Measurements from ENCODE around the gene NDUFA8. TPM values are rescaled to one million over a fixed set of nuclear protein-coding genes. Genes with fewer than 3 reads are reported as not detected.
A peak's percentile ranks its signal among the peaks of the same experiment; 100 is the strongest.

Gene NDUFA8
- total RNA-seq, 2 donors from 2014 or later: 11.9 to 16.9 TPM

DNA sequence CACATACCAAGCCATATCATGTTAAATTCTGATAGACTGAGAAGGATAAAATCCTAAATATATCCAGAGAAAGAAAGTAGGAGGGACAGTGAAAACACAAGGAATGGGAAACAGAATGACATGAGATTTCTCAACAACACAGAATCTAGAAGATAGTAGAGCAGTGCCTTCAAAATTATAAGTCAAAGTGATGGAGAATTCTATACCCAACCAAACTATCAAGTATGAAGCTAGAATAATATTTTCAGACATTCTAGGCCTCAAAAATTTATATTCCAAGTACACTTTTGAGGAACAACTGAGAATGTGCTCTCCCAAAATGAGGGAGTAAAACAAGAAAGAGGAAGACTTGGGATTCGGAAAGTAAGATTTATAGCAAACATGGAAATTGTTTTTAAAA lies 55.6 kb downstream of the NDUFA8 start:
- ATAC-seq: no peak
- DNase-seq: no peak
- intact Hi-C loops (cut with DNase I): no loop called here
- Histone ChIP-seq H3K4me1 (no peaks in the 10 kb centered on the region), H3K36me3 (replicated peaks in 1 of 2; ENCODE audit: insufficient read depth in 1 of 2, low read depth in 2 of 2) (no peaks in the 10 kb centered on the region), H3K27ac (no peak overlapping the region), H3K27me3 (no peaks in the 10 kb centered on the region), H3K4me3 (no peak overlapping the region), H3K9me3 (no peaks in the 10 kb centered on the region)
- TF ChIP-seq, protein P1, sequence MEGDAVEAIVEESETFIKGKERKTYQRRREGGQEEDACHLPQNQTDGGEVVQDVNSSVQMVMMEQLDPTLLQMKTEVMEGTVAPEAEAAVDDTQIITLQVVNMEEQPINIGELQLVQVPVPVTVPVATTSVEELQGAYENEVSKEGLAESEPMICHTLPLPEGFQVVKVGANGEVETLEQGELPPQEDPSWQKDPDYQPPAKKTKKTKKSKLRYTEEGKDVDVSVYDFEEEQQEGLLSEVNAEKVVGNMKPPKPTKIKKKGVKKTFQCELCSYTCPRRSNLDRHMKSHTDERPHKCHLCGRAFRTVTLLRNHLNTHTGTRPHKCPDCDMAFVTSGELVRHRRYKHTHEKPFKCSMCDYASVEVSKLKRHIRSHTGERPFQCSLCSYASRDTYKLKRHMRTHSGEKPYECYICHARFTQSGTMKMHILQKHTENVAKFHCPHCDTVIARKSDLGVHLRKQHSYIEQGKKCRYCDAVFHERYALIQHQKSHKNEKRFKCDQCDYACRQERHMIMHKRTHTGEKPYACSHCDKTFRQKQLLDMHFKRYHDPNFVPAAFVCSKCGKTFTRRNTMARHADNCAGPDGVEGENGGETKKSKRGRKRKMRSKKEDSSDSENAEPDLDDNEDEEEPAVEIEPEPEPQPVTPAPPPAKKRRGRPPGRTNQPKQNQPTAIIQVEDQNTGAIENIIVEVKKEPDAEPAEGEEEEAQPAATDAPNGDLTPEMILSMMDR (IDR thresholded peaks at IDR 0.05): no peak
- TF ChIP-seq POLR2A (IDR thresholded peaks at IDR 0.05): no peak
- 80 to 100% methylated on average over 1 of the region's 1 CpG for WGBS, 2 donors

DNA sequence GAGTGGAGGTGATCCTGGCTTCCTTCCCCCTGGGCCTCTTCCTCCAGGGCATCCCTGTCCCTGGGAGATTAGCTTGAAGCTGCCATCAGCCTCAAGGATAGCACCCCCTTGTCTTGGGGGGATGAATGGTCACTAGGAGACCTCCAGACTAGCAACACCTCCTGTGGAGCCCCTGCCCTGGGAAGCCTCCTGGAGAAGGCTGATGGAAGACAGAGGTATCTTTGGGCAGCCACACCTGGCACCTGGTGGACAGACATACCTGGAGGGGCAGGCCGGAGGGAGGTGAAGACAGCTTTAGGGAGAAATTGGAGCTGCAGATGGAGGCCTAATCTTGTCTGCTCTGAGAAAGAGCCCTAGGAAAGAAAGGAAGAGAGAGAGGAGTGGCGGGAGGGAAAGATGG lies 57.4 kb downstream of the NDUFA8 start:
- no peaks in the 10 kb centered on the region for H3K36me3 ChIP-seq (replicated peaks in 1 of 2; ENCODE audit: insufficient read depth in 1 of 2, low read depth in 2 of 2)
- intact Hi-C loops (cut with DNase I): no loop called here
- H3K9me3 ChIP-seq: no peaks in the 10 kb centered on the region
- no peak for DNase-seq
- H3K27me3 ChIP-seq: no peaks in the 10 kb centered on the region
- no peak overlapping the region for H3K27ac ChIP-seq
- no peak overlapping the region for H3K4me3 ChIP-seq
- H3K4me1 ChIP-seq: no peaks in the 10 kb centered on the region
- 91 to 100% methylated on average over 2 of the region's 2 CpGs for WGBS, 2 donors
- ATAC-seq: no peak
- TF ChIP-seq POLR2A (IDR thresholded peaks at IDR 0.05): no peak
- TF ChIP-seq, protein P1 (IDR thresholded peaks at IDR 0.05): no peak

DNA sequence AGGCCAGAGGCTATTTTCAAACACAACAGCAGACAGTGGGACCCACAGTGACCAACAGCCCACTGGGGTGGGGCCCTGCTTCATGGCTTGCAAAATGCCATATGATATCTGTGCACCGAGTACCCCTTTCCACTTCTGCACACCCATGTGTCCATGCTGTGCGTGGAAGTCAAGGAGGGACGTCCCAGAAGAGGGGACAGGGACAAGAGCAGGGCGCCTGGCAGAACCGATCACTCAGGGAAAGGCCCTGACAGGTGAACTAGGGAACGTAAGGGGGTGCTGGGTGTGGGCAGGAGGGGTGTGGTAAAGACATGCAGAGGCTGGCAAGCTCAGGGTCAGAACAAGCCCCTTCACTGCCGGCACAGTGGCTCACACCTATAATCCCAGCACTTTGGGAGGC lies 58.8 kb downstream of the NDUFA8 start:
- Histone ChIP-seq H3K36me3 (replicated peaks in 1 of 2; ENCODE audit: insufficient read depth in 1 of 2, low read depth in 2 of 2) (no peaks in the 10 kb centered on the region), H3K4me3 (no peak overlapping the region), H3K27ac (no peak overlapping the region), H3K27me3 (no peaks in the 10 kb centered on the region), H3K4me1 (no peaks in the 10 kb centered on the region), H3K9me3 (no peaks in the 10 kb centered on the region)
- intact Hi-C loops (cut with DNase I): no loop called here
- WGBS, 2 donors: 87 to 89% methylated on average over 7 of the region's 7 CpGs
- TF ChIP-seq, protein P1 (IDR thresholded peaks at IDR 0.05): no peak
- TF ChIP-seq POLR2A (IDR thresholded peaks at IDR 0.05): no peak
- ATAC-seq (no peak), DNase-seq (no peak)

DNA sequence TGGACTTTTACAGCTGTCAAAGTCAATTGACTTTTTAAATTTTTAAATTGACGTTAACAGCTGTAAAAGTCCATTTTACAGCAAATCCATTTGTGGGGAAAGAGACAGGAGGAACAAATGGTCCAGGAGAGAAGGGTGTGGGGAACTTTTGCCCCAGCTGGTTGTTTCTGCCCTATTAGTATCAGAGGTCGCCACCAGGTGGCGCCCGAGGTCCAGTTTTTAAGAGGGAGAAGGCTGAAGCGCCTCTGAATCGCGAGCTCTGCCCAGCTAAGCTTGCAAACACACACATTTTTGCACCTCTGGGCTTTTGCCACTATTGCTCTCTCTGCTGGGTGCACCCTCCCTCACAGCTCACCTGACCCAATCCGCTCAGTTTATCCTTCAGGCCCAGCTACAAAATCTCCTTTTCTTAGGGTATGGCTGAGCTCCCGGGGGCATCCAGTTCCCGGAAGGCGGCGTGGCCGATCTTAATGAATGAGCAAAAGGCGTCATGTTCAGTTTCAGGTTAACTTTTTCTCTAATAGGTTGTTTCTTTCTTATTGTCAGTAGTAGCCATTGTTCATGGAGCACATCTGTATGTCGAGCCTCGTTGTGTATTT lies 60.2 kb downstream of the NDUFA8 start:
- Histone ChIP-seq H3K36me3 (replicated peaks in 1 of 2; ENCODE audit: insufficient read depth in 1 of 2, low read depth in 2 of 2) (no peaks in the 10 kb centered on the region), H3K27ac (no peak overlapping the region), H3K9me3 (no peaks in the 10 kb centered on the region), H3K27me3 (no peaks in the 10 kb centered on the region), H3K4me3 (no peak overlapping the region), H3K4me1 (no peaks in the 10 kb centered on the region)
- ATAC-seq (peak; percentile 85), DNase-seq (peak; percentile 85 to 91 (median 87))
- WGBS, 2 donors: 34 to 41% methylated on average over 16 of the region's 16 CpGs
- intact Hi-C loops (cut with DNase I): no loop called here
- TF ChIP-seq POLR2A (IDR thresholded peaks at IDR 0.05): no peak
- TF ChIP-seq, protein P1 (IDR thresholded peaks at IDR 0.05): peak; percentile 73 to 84 (median 77)

DNA sequence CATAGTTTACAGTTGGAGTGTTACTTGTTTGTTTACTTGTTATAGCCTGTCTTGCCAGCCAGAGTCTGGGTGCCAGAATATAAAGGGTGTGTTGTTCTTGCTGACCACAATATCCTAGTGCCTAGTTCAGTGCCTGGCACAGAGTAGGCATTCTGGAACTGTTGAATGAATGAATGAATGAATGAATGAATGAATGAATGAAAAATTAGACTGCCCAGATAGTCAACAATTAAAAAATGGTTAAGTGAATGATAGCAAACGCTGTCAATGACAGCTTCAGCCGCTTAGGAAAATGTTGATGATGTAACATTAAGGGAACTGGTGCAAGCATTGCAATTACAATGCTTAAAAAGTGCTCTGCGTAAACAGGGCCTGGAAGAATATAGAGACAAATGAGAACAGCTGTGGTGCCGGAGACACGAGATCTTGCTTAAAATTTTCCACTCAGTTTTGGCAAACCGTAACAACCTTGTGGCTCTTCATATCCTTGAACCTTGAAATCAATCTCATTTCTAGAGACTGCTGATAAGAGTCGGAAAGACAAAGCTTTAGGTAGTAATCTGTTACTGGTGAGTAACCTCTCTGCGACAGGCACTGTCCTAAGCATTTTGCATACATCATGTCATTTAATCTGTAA lies 61.8 kb downstream of the NDUFA8 start:
- ATAC-seq (no peak), DNase-seq (no peak)
- Histone ChIP-seq H3K9me3 (no peaks in the 10 kb centered on the region), H3K36me3 (replicated peaks in 1 of 2; ENCODE audit: insufficient read depth in 1 of 2, low read depth in 2 of 2) (no peaks in the 10 kb centered on the region), H3K27ac (no peak overlapping the region), H3K4me1 (peaks cover 6% of the 10 kb centered on the region), H3K27me3 (no peaks in the 10 kb centered on the region), H3K4me3 (no peak overlapping the region)
- intact Hi-C loops (cut with DNase I): no loop called here
- TF ChIP-seq, protein P1 (IDR thresholded peaks at IDR 0.05): no peak
- TF ChIP-seq POLR2A (IDR thresholded peaks at IDR 0.05): no peak
- 20 to 30% methylated on average over 8 of the region's 8 CpGs for WGBS, 2 donors
